Osteocyte (in vitro differentiated cells): Measurements from ENCODE around the gene SPAG17. TPM values are rescaled to one million over a fixed set of nuclear protein-coding genes. Genes with fewer than 3 reads are reported as not detected.
"Not testable (repeated sequence)": the region's sequence is repeated elsewhere in the genome, so short reads cannot be mapped to it uniquely, and the experiment has no call there.

Source experiments
- DNase-seq: peaks from one replicate; pipeline ENCODE4 v3.0.0; 2021; ENCODE audit warnings: mixed read lengths; ENCODE audit not compliant: unreplicated experiment; ENCODE audit errors: extremely low spot score
- H3K27ac Mint-ChIP-seq: one replicate; pipeline ENCODE4 v1.8.0; 2021; ENCODE audit warnings: mild to moderate bottlenecking, mixed read lengths; ENCODE audit not compliant: unreplicated experiment
- H3K27me3 Mint-ChIP-seq: one replicate; pipeline ENCODE4 v1.8.0; 2021; ENCODE audit warnings: mixed read lengths; ENCODE audit not compliant: unreplicated experiment
- H3K36me3 Mint-ChIP-seq: one replicate; pipeline ENCODE4 v1.8.0; 2021; ENCODE audit warnings: mixed read lengths; ENCODE audit not compliant: unreplicated experiment
- H3K4me1 Mint-ChIP-seq: one replicate; pipeline ENCODE4 v1.8.0; 2021; ENCODE audit warnings: mixed read lengths; ENCODE audit not compliant: unreplicated experiment
- H3K4me3 Mint-ChIP-seq: one replicate; pipeline ENCODE4 v1.8.0; 2021; ENCODE audit warnings: mild to moderate bottlenecking, moderate library complexity, mixed read lengths; ENCODE audit not compliant: unreplicated experiment
- H3K9me3 Mint-ChIP-seq: one replicate; pipeline ENCODE4 v1.8.0; 2021; ENCODE audit warnings: mixed read lengths; ENCODE audit not compliant: unreplicated experiment
- total RNA-seq: library from RNA; stranded (reverse); gene quantifications from 2 replicates; pipeline ENCODE4 v1.2.1, GENCODE V29; 2021
- TF ChIP-seq, protein P1 (sequence below): fragments of 200-600 bp; sonication (generic); IDR thresholded peaks from 2 replicates; pipeline ENCODE4 v1.5.0; 2021; ENCODE audit warnings: antibody characterized with exemption, mild to moderate bottlenecking, moderate library complexity

Gene SPAG17
- total RNA-seq, 1 donor from 2014 or later = not detected

- H3K27ac Mint-ChIP-seq = peak overlapping the region; percentile 96
- H3K4me3 Mint-ChIP-seq = peak overlapping the region; percentile 94
- TF ChIP-seq, protein P1, sequence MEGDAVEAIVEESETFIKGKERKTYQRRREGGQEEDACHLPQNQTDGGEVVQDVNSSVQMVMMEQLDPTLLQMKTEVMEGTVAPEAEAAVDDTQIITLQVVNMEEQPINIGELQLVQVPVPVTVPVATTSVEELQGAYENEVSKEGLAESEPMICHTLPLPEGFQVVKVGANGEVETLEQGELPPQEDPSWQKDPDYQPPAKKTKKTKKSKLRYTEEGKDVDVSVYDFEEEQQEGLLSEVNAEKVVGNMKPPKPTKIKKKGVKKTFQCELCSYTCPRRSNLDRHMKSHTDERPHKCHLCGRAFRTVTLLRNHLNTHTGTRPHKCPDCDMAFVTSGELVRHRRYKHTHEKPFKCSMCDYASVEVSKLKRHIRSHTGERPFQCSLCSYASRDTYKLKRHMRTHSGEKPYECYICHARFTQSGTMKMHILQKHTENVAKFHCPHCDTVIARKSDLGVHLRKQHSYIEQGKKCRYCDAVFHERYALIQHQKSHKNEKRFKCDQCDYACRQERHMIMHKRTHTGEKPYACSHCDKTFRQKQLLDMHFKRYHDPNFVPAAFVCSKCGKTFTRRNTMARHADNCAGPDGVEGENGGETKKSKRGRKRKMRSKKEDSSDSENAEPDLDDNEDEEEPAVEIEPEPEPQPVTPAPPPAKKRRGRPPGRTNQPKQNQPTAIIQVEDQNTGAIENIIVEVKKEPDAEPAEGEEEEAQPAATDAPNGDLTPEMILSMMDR = no peak
- no peak for DNase-seq
- H3K4me1 Mint-ChIP-seq = peaks cover 29% of the 10 kb centered on the region
- H3K27me3 Mint-ChIP-seq = no peaks in the 10 kb centered on the region
- peaks cover 6% of the 10 kb centered on the region for H3K36me3 Mint-ChIP-seq
- H3K9me3 Mint-ChIP-seq = no peaks in the 10 kb centered on the region
Measured at GRCh38 chr1:117930484-117930883, 254.5 kb downstream of the SPAG17 start.

- peaks cover 6% of the 10 kb centered on the region for H3K36me3 Mint-ChIP-seq
- H3K27ac Mint-ChIP-seq = peak overlapping the region; percentile 96
- H3K27me3 Mint-ChIP-seq = no peaks in the 10 kb centered on the region
- no peak for DNase-seq
- H3K4me1 Mint-ChIP-seq = peaks cover 29% of the 10 kb centered on the region
- no peaks in the 10 kb centered on the region for H3K9me3 Mint-ChIP-seq
- TF ChIP-seq, protein P1 = no peak
- peak overlapping the region; percentile 94 for H3K4me3 Mint-ChIP-seq
Measured at GRCh38 chr1:117930173-117930447, 254.9 kb downstream of the SPAG17 start.

DNA sequence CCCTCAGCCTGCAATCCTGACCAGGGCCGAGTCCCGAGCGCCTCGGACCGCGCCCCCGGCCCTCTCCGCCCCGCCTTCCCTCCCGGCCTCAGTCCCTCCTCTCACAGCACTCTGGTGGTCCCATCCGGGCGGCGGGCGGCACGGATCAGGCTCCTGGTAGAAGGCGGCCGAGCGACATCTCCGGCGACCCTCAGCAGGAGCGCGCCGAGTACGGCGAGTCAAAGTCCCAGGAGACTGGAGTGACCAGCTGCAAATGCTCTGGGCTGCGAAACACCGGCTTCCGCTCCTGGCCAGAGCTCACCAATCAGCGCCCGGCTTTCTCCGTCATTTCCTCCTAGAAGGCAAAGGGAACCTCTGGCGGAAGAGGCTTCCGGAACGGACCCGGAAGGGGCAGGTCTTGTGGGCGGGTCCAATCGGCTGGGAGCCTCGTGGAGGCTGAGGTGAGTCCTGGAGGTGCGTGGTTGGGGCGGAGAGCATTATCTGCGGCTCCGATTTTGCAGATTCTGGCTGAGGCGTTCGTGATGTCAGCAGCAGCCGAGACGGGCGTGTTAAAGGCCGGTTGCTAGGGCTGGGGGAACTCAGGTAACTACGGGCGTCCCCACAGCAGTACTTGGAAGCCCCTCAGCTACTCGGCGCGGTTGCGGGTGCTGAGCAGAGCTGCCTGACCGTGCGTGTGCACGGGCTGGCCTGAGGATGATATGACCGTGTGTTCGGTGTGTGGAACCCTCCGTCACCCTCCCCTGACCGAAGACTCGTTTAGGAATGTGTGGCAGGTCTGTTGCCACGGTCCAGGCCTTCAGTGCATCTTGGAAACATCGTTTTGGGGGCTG lies 255.5 kb downstream of the SPAG17 start, which contains the start of the genes GDAP2 and WDR3:
Gene GDAP2 (minus strand): TSS at position 279 of the 830 bp plus-strand sequence. CDS start 9,264 bp downstream, outside the sequence.
Gene WDR3 (plus strand): TSS at position 397 of the 830 bp plus-strand sequence. CDS start 3,581 bp downstream, outside the sequence.
- peak within 1 kb of the TSS; percentile 96 for H3K27ac Mint-ChIP-seq
- TF ChIP-seq, protein P1 = no peak
- peaks cover 29% of the 10 kb centered on the region for H3K4me1 Mint-ChIP-seq
- H3K36me3 Mint-ChIP-seq = peaks cover 4% of the 10 kb centered on the region
- peak within 1 kb of the TSS; percentile 94 for H3K4me3 Mint-ChIP-seq
- H3K9me3 Mint-ChIP-seq = no peaks in the 10 kb centered on the region
- DNase-seq = peak; percentile 97
- no peaks in the 10 kb centered on the region for H3K27me3 Mint-ChIP-seq

- Mint-ChIP-seq H3K4me1 (peaks cover 29% of the 10 kb centered on the region), H3K27me3 (no peaks in the 10 kb centered on the region), H3K9me3 (no peaks in the 10 kb centered on the region), H3K4me3 (peak overlapping the region; percentile 94), H3K36me3 (peaks cover 4% of the 10 kb centered on the region), H3K27ac (peak overlapping the region; percentile 96)
- DNase-seq = peak; percentile 83
- TF ChIP-seq, protein P1 = peak; percentile 38
Measured at GRCh38 chr1:117928881-117929342, 256.1 kb downstream of the SPAG17 start.

DNA sequence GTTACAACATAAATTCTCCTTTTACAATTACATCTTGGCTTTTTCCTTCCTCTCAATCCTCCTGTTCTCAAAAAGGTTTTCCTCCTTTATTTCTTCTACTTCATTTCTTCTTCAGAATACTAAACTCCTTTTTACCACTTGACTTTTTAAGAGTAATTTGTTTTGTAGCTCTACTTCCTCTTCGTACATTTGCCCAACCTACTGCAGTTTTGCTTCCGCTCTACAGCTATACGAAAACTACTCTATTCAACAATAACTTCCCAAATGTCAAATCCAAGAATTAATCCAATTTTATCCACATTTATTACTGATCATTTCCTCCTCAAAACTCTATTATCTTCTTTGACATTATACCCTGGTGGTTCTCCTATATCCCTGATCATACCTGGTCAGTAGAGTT lies 259.0 kb downstream of the SPAG17 start:
- H3K4me1 Mint-ChIP-seq = peaks cover 24% of the 10 kb centered on the region
- peaks cover 4% of the 10 kb centered on the region for H3K36me3 Mint-ChIP-seq
- TF ChIP-seq, protein P1 = no peak
- no peak for DNase-seq
- H3K27me3 Mint-ChIP-seq = no peaks in the 10 kb centered on the region
- H3K4me3 Mint-ChIP-seq = no peak overlapping the region
- H3K9me3 Mint-ChIP-seq = no peaks in the 10 kb centered on the region
- no peak overlapping the region for H3K27ac Mint-ChIP-seq

- H3K9me3 Mint-ChIP-seq, H3K4me1 Mint-ChIP-seq, H3K27me3 Mint-ChIP-seq, DNase-seq, H3K4me3 Mint-ChIP-seq, H3K27ac Mint-ChIP-seq: not testable (repeated sequence)
- H3K36me3 Mint-ChIP-seq = peaks cover 19% of the 10 kb centered on the region
Measured at GRCh38 chr1:117922717-117923116, 262.3 kb downstream of the SPAG17 start.
